Measurements from ENCODE around the gene GRID2.
A peak's percentile ranks its signal among the peaks of the same experiment; 100 is the strongest.
"Not testable (repeated sequence)": the region's sequence is repeated elsewhere in the genome, so short reads cannot be mapped to it uniquely, and the experiment has no call there.

The GRID2 gene

GRCh38 chr4:92346289-92346688 is 42.5 kb downstream of the GRID2 start:
- H3K27ac Mint-ChIP-seq = no peak overlapping the region
- H3K9me3 Mint-ChIP-seq = no peaks in the 10 kb centered on the region
- no peak for ATAC-seq
- no peaks in the 10 kb centered on the region for H3K4me1 Mint-ChIP-seq
- no peaks in the 10 kb centered on the region for H3K36me3 Mint-ChIP-seq
- no peaks in the 10 kb centered on the region for H3K27me3 Mint-ChIP-seq
- no peak overlapping the region for H3K4me3 Mint-ChIP-seq

- no peaks in the 10 kb centered on the region for H3K36me3 Mint-ChIP-seq
- no peaks in the 10 kb centered on the region for H3K4me1 Mint-ChIP-seq
- no peaks in the 10 kb centered on the region for H3K27me3 Mint-ChIP-seq
- no peak for ATAC-seq
- no peak overlapping the region for H3K4me3 Mint-ChIP-seq
- H3K9me3 Mint-ChIP-seq = no peaks in the 10 kb centered on the region
- H3K27ac Mint-ChIP-seq = no peak overlapping the region
These were observed 54.2 kb downstream of the GRID2 start for GRCh38 chr4:92357966-92358365.

- Mint-ChIP-seq H3K27me3 (no peaks in the 10 kb centered on the region), H3K4me1 (no peaks in the 10 kb centered on the region), H3K36me3 (no peaks in the 10 kb centered on the region), H3K9me3 (no peaks in the 10 kb centered on the region), H3K4me3 (no peak overlapping the region), H3K27ac (no peak overlapping the region)
- no peak for ATAC-seq
These were observed 55.7 kb downstream of the GRID2 start for GRCh38 chr4:92359491-92359890.

- Mint-ChIP-seq H3K4me1 (no peaks in the 10 kb centered on the region), H3K36me3 (no peaks in the 10 kb centered on the region), H3K9me3 (no peaks in the 10 kb centered on the region), H3K27ac (no peak overlapping the region), H3K4me3 (no peak overlapping the region), H3K27me3 (no peaks in the 10 kb centered on the region)
- ATAC-seq = no peak
These were observed 58.3 kb downstream of the GRID2 start for GRCh38 chr4:92362028-92362427.

- no peaks in the 10 kb centered on the region for H3K27me3 Mint-ChIP-seq
- no peaks in the 10 kb centered on the region for H3K36me3 Mint-ChIP-seq
- no peak overlapping the region for H3K27ac Mint-ChIP-seq
- no peaks in the 10 kb centered on the region for H3K4me1 Mint-ChIP-seq
- H3K4me3 Mint-ChIP-seq = no peak overlapping the region
- ATAC-seq = no peak
- H3K9me3 Mint-ChIP-seq = no peaks in the 10 kb centered on the region
These were observed 64.9 kb downstream of the GRID2 start for GRCh38 chr4:92368653-92369052.

- Mint-ChIP-seq H3K4me3 (no peak overlapping the region), H3K27ac (no peak overlapping the region), H3K27me3 (no peaks in the 10 kb centered on the region), H3K36me3 (no peaks in the 10 kb centered on the region), H3K9me3 (peaks cover 5% of the 10 kb centered on the region), H3K4me1 (no peaks in the 10 kb centered on the region)
- ATAC-seq = no peak
These were observed 77.8 kb downstream of the GRID2 start for GRCh38 chr4:92381616-92382015.

GRCh38 chr4:92382128-92382527 is 78.4 kb downstream of the GRID2 start:
- H3K27ac Mint-ChIP-seq = no peak overlapping the region
- ATAC-seq = no peak
- H3K36me3 Mint-ChIP-seq = no peaks in the 10 kb centered on the region
- no peaks in the 10 kb centered on the region for H3K27me3 Mint-ChIP-seq
- H3K4me1 Mint-ChIP-seq = no peaks in the 10 kb centered on the region
- H3K4me3 Mint-ChIP-seq = no peak overlapping the region
- peaks cover 5% of the 10 kb centered on the region for H3K9me3 Mint-ChIP-seq

- H3K9me3 Mint-ChIP-seq = no peaks in the 10 kb centered on the region
- H3K4me3 Mint-ChIP-seq = no peak overlapping the region
- no peak overlapping the region for H3K27ac Mint-ChIP-seq
- H3K36me3 Mint-ChIP-seq = no peaks in the 10 kb centered on the region
- H3K4me1 Mint-ChIP-seq = no peaks in the 10 kb centered on the region
- no peak for ATAC-seq
- H3K27me3 Mint-ChIP-seq = no peaks in the 10 kb centered on the region
These were observed 83.8 kb downstream of the GRID2 start for GRCh38 chr4:92387459-92388069.

GRCh38 chr4:92399032-92399431 is 95.3 kb downstream of the GRID2 start:
- no peak for ATAC-seq
- no peak overlapping the region for H3K4me3 Mint-ChIP-seq
- no peak overlapping the region for H3K27ac Mint-ChIP-seq
- H3K4me1 Mint-ChIP-seq = no peaks in the 10 kb centered on the region
- H3K36me3 Mint-ChIP-seq = no peaks in the 10 kb centered on the region
- no peaks in the 10 kb centered on the region for H3K27me3 Mint-ChIP-seq
- no peaks in the 10 kb centered on the region for H3K9me3 Mint-ChIP-seq

- H3K27ac Mint-ChIP-seq, H3K4me1 Mint-ChIP-seq, H3K4me3 Mint-ChIP-seq, ATAC-seq, H3K36me3 Mint-ChIP-seq, H3K9me3 Mint-ChIP-seq, H3K27me3 Mint-ChIP-seq: not testable (repeated sequence)
These were observed 99.8 kb downstream of the GRID2 start for GRCh38 chr4:92403525-92403924.

- H3K36me3 Mint-ChIP-seq = no peaks in the 10 kb centered on the region
- no peaks in the 10 kb centered on the region for H3K9me3 Mint-ChIP-seq
- H3K27me3 Mint-ChIP-seq = no peaks in the 10 kb centered on the region
- no peak overlapping the region for H3K27ac Mint-ChIP-seq
- H3K4me3 Mint-ChIP-seq = no peak overlapping the region
- peak; percentile 46 for ATAC-seq
- H3K4me1 Mint-ChIP-seq = no peaks in the 10 kb centered on the region
These were observed 102.7 kb downstream of the GRID2 start for GRCh38 chr4:92406488-92406887.

- Mint-ChIP-seq H3K9me3 (no peaks in the 10 kb centered on the region), H3K27me3 (no peaks in the 10 kb centered on the region), H3K4me3 (no peak overlapping the region), H3K4me1 (no peaks in the 10 kb centered on the region), H3K27ac (no peak overlapping the region), H3K36me3 (no peaks in the 10 kb centered on the region)
- ATAC-seq = no peak
These were observed 118.2 kb downstream of the GRID2 start for GRCh38 chr4:92421920-92422319.

- no peak overlapping the region for H3K4me3 Mint-ChIP-seq
- no peaks in the 10 kb centered on the region for H3K4me1 Mint-ChIP-seq
- no peak overlapping the region for H3K27ac Mint-ChIP-seq
- no peak for ATAC-seq
- H3K9me3 Mint-ChIP-seq = peaks cover 2% of the 10 kb centered on the region
- H3K36me3 Mint-ChIP-seq = no peaks in the 10 kb centered on the region
- no peaks in the 10 kb centered on the region for H3K27me3 Mint-ChIP-seq
These were observed 129.5 kb downstream of the GRID2 start for GRCh38 chr4:92433272-92433758.

- not testable (repeated sequence) for H3K27ac Mint-ChIP-seq, ATAC-seq, H3K4me1 Mint-ChIP-seq, H3K4me3 Mint-ChIP-seq, H3K27me3 Mint-ChIP-seq, H3K36me3 Mint-ChIP-seq
- peaks cover 10% of the 10 kb centered on the region for H3K9me3 Mint-ChIP-seq
These were observed 135.0 kb downstream of the GRID2 start for GRCh38 chr4:92438722-92439121.

- H3K27ac Mint-ChIP-seq, H3K36me3 Mint-ChIP-seq, H3K27me3 Mint-ChIP-seq, H3K4me1 Mint-ChIP-seq, ATAC-seq, H3K4me3 Mint-ChIP-seq: not testable (repeated sequence)
- H3K9me3 Mint-ChIP-seq = peaks cover 14% of the 10 kb centered on the region
These were observed 138.4 kb downstream of the GRID2 start for GRCh38 chr4:92442131-92442530.

GRCh38 chr4:92444143-92444843 is 140.5 kb downstream of the GRID2 start:
- ATAC-seq, H3K27me3 Mint-ChIP-seq, H3K36me3 Mint-ChIP-seq, H3K4me3 Mint-ChIP-seq, H3K4me1 Mint-ChIP-seq, H3K27ac Mint-ChIP-seq: not testable (repeated sequence)
- H3K9me3 Mint-ChIP-seq = peaks cover 14% of the 10 kb centered on the region

Measured in stimulated activated memory B cell treated with anti-CD40 and anti-IgM and Interleukin-4, amounts not matched to agents 10 μg/mL and 1 μg/mL and 100 μg/mL, for 72 hours (primary cell).